ENCODE results near the gene ANKIB1.
"Not testable (repeated sequence)": the region's sequence is repeated elsewhere in the genome, so short reads cannot be mapped to it uniquely, and the experiment has no call there.

ANKIB1 gene

GRCh38 chr7:92245487-92246359, at the start of gene ANKIB1, which contains the start of gene KRIT1:
ANKIB1 (plus strand) TSS chr7:92245974; CDS start chr7:92294979, 49,005 bp downstream.
KRIT1 (minus strand) TSS chr7:92245914; CDS start chr7:92242135, 3,779 bp downstream.
- in situ Hi-C loops (cut with HindIII; ENCODE audit: low pct_ligation_motif_present, low pct_unique_long_range_greater_than_20kb, low sequenced_read_pairs): no loop called here
- peak; percentile 90 for DNase-seq

GRCh38 chr7:92200791-92201190, 45.0 kb upstream of the ANKIB1 start:
- no peak for DNase-seq
- in situ Hi-C loops (cut with HindIII; ENCODE audit: low pct_ligation_motif_present, low pct_unique_long_range_greater_than_20kb, low sequenced_read_pairs): no loop called here

- no peak for DNase-seq
- in situ Hi-C loops (cut with HindIII; ENCODE audit: low pct_ligation_motif_present, low pct_unique_long_range_greater_than_20kb, low sequenced_read_pairs): no loop called here
Measured at GRCh38 chr7:92205987-92206386, 39.8 kb upstream of the ANKIB1 start.

GRCh38 chr7:92206672-92207071, 39.1 kb upstream of the ANKIB1 start:
- in situ Hi-C loops (cut with HindIII; ENCODE audit: low pct_ligation_motif_present, low pct_unique_long_range_greater_than_20kb, low sequenced_read_pairs): no loop called here
- DNase-seq: no peak

GRCh38 chr7:92221766-92222165, 24.0 kb upstream of the ANKIB1 start:
- no peak for DNase-seq
- in situ Hi-C loops (cut with HindIII; ENCODE audit: low pct_ligation_motif_present, low pct_unique_long_range_greater_than_20kb, low sequenced_read_pairs): no loop called here

GRCh38 chr7:92226981-92227380, 18.8 kb upstream of the ANKIB1 start:
- in situ Hi-C loops (cut with HindIII; ENCODE audit: low pct_ligation_motif_present, low pct_unique_long_range_greater_than_20kb, low sequenced_read_pairs): no loop called here

GRCh38 chr7:92228100-92228499, 17.7 kb upstream of the ANKIB1 start:
- in situ Hi-C loops (cut with HindIII; ENCODE audit: low pct_ligation_motif_present, low pct_unique_long_range_greater_than_20kb, low sequenced_read_pairs): no loop called here
- no peak for DNase-seq

More at GRCh38 chr7:92226981-92227380, 18.8 kb upstream of the ANKIB1 start:
- DNase-seq: no peak

- in situ Hi-C loops (cut with HindIII; ENCODE audit: low pct_ligation_motif_present, low pct_unique_long_range_greater_than_20kb, low sequenced_read_pairs): no loop called here
- no peak for DNase-seq
Measured at GRCh38 chr7:92228742-92229141, 17.0 kb upstream of the ANKIB1 start.

GRCh38 chr7:92230547-92230946, 15.2 kb upstream of the ANKIB1 start:
- no peak for DNase-seq
- in situ Hi-C loops (cut with HindIII; ENCODE audit: low pct_ligation_motif_present, low pct_unique_long_range_greater_than_20kb, low sequenced_read_pairs): no loop called here

- in situ Hi-C loops (cut with HindIII; ENCODE audit: low pct_ligation_motif_present, low pct_unique_long_range_greater_than_20kb, low sequenced_read_pairs): no loop called here
- no peak for DNase-seq
Measured at GRCh38 chr7:92242972-92243371, 2.8 kb upstream of the ANKIB1 start.

- peak; percentile 59 for DNase-seq
- in situ Hi-C loops (cut with HindIII; ENCODE audit: low pct_ligation_motif_present, low pct_unique_long_range_greater_than_20kb, low sequenced_read_pairs): no loop called here
Measured at GRCh38 chr7:92244808-92245486, 827 bp upstream of the ANKIB1 start.

- peak; percentile 44 for DNase-seq
- in situ Hi-C loops (cut with HindIII; ENCODE audit: low pct_ligation_motif_present, low pct_unique_long_range_greater_than_20kb, low sequenced_read_pairs): no loop called here
Measured at GRCh38 chr7:92246360-92247101, 757 bp downstream of the ANKIB1 start.

GRCh38 chr7:92250603-92251002, 4.8 kb downstream of the ANKIB1 start:
- no peak for DNase-seq
- in situ Hi-C loops (cut with HindIII; ENCODE audit: low pct_ligation_motif_present, low pct_unique_long_range_greater_than_20kb, low sequenced_read_pairs): no loop called here

GRCh38 chr7:92251181-92251580, 5.4 kb downstream of the ANKIB1 start:
- in situ Hi-C loops (cut with HindIII; ENCODE audit: low pct_ligation_motif_present, low pct_unique_long_range_greater_than_20kb, low sequenced_read_pairs): no loop called here
- no peak for DNase-seq

- in situ Hi-C loops (cut with HindIII; ENCODE audit: low pct_ligation_motif_present, low pct_unique_long_range_greater_than_20kb, low sequenced_read_pairs): no loop called here
- no peak for DNase-seq
Measured at GRCh38 chr7:92253251-92253650, 7.5 kb downstream of the ANKIB1 start.

GRCh38 chr7:92254800-92255199, 9.0 kb downstream of the ANKIB1 start:
- DNase-seq: not testable (repeated sequence)

GRCh38 chr7:92255308-92255707, 9.5 kb downstream of the ANKIB1 start:
- in situ Hi-C loops (cut with HindIII; ENCODE audit: low pct_ligation_motif_present, low pct_unique_long_range_greater_than_20kb, low sequenced_read_pairs): no loop called here
- DNase-seq: peak; percentile 40

More at GRCh38 chr7:92254800-92255199, 9.0 kb downstream of the ANKIB1 start:
- in situ Hi-C loops (cut with HindIII; ENCODE audit: low pct_ligation_motif_present, low pct_unique_long_range_greater_than_20kb, low sequenced_read_pairs): not testable (repeated sequence)

- DNase-seq: no peak
Measured at GRCh38 chr7:92259062-92259461, 13.3 kb downstream of the ANKIB1 start.

More at GRCh38 chr7:92259062-92259461, 13.3 kb downstream of the ANKIB1 start:
- in situ Hi-C loops (cut with HindIII; ENCODE audit: low pct_ligation_motif_present, low pct_unique_long_range_greater_than_20kb, low sequenced_read_pairs): no loop called here
